ENCODE results near the gene SERPINB13.

Gene SERPINB13

GRCh38 chr18:63564021-63564420 lies 23.1 kb upstream of the SERPINB13 start:
- no peak overlapping the region for H3K9ac ChIP-seq (ENCODE audit: low read depth, low read length)
- H3K4me1 ChIP-seq (ENCODE audit: control insufficient read depth, insufficient read depth, low read length) = no peaks in the 10 kb centered on the region
- H3K4me3 ChIP-seq (ENCODE audit: low read length) = no peak overlapping the region
- no peaks in the 10 kb centered on the region for H3K9me3 ChIP-seq (replicated peaks; ENCODE audit: low read length)
- H3K4me2 ChIP-seq (ENCODE audit: low read length) = no peak overlapping the region
- H3K36me3 ChIP-seq (ENCODE audit: insufficient read depth, low read length) = no peaks in the 10 kb centered on the region
- H3K27me3 ChIP-seq (ENCODE audit: control insufficient read depth, insufficient read depth, low read length) = peaks cover 13% of the 10 kb centered on the region

- Histone ChIP-seq H3K9ac (ENCODE audit: low read depth, low read length) (no peak overlapping the region), H3K9me3 (replicated peaks; ENCODE audit: low read length) (no peaks in the 10 kb centered on the region), H3K36me3 (ENCODE audit: insufficient read depth, low read length) (no peaks in the 10 kb centered on the region), H3K27me3 (ENCODE audit: control insufficient read depth, insufficient read depth, low read length) (peaks cover 13% of the 10 kb centered on the region), H3K4me2 (ENCODE audit: low read length) (no peak overlapping the region), H3K4me3 (ENCODE audit: low read length) (no peak overlapping the region), H3K4me1 (ENCODE audit: control insufficient read depth, insufficient read depth, low read length) (no peaks in the 10 kb centered on the region)
These were observed 22.6 kb upstream of the SERPINB13 start for GRCh38 chr18:63564561-63564960.

GRCh38 chr18:63567276-63567675 lies 19.9 kb upstream of the SERPINB13 start:
- peaks cover 13% of the 10 kb centered on the region for H3K27me3 ChIP-seq (ENCODE audit: control insufficient read depth, insufficient read depth, low read length)

GRCh38 chr18:63567825-63568224 lies 19.3 kb upstream of the SERPINB13 start:
- no peaks in the 10 kb centered on the region for H3K9me3 ChIP-seq (replicated peaks; ENCODE audit: low read length)
- H3K27me3 ChIP-seq (ENCODE audit: control insufficient read depth, insufficient read depth, low read length) = peaks cover 13% of the 10 kb centered on the region
- H3K9ac ChIP-seq (ENCODE audit: low read depth, low read length) = no peak overlapping the region

More at GRCh38 chr18:63567276-63567675, 19.9 kb upstream of the SERPINB13 start:
- H3K36me3 ChIP-seq (ENCODE audit: insufficient read depth, low read length) = no peaks in the 10 kb centered on the region
- no peak overlapping the region for H3K4me3 ChIP-seq (ENCODE audit: low read length)
- H3K4me1 ChIP-seq (ENCODE audit: control insufficient read depth, insufficient read depth, low read length) = no peaks in the 10 kb centered on the region
- no peak overlapping the region for H3K9ac ChIP-seq (ENCODE audit: low read depth, low read length)
- no peak overlapping the region for H3K4me2 ChIP-seq (ENCODE audit: low read length)
- no peaks in the 10 kb centered on the region for H3K9me3 ChIP-seq (replicated peaks; ENCODE audit: low read length)

GRCh38 chr18:63570721-63571120 lies 16.4 kb upstream of the SERPINB13 start:
- H3K9ac ChIP-seq (ENCODE audit: low read depth, low read length) = no peak overlapping the region
- H3K4me1 ChIP-seq (ENCODE audit: control insufficient read depth, insufficient read depth, low read length) = no peaks in the 10 kb centered on the region
- no peak overlapping the region for H3K4me2 ChIP-seq (ENCODE audit: low read length)
- no peaks in the 10 kb centered on the region for H3K9me3 ChIP-seq (replicated peaks; ENCODE audit: low read length)
- H3K4me3 ChIP-seq (ENCODE audit: low read length) = no peak overlapping the region
- peaks cover 17% of the 10 kb centered on the region for H3K27me3 ChIP-seq (ENCODE audit: control insufficient read depth, insufficient read depth, low read length)
- no peaks in the 10 kb centered on the region for H3K36me3 ChIP-seq (ENCODE audit: insufficient read depth, low read length)

More at GRCh38 chr18:63567825-63568224, 19.3 kb upstream of the SERPINB13 start:
- Histone ChIP-seq H3K36me3 (ENCODE audit: insufficient read depth, low read length) (no peaks in the 10 kb centered on the region), H3K4me1 (ENCODE audit: control insufficient read depth, insufficient read depth, low read length) (no peaks in the 10 kb centered on the region), H3K4me3 (ENCODE audit: low read length) (no peak overlapping the region), H3K4me2 (ENCODE audit: low read length) (no peak overlapping the region)

GRCh38 chr18:63575681-63576080 lies 11.5 kb upstream of the SERPINB13 start:
- peaks cover 4% of the 10 kb centered on the region for H3K27me3 ChIP-seq (ENCODE audit: control insufficient read depth, insufficient read depth, low read length)
- H3K36me3 ChIP-seq (ENCODE audit: insufficient read depth, low read length) = no peaks in the 10 kb centered on the region

GRCh38 chr18:63578357-63578958 lies 8.7 kb upstream of the SERPINB13 start:
- Histone ChIP-seq H3K36me3 (ENCODE audit: insufficient read depth, low read length) (no peaks in the 10 kb centered on the region), H3K9ac (ENCODE audit: low read depth, low read length) (no peak overlapping the region), H3K9me3 (replicated peaks; ENCODE audit: low read length) (no peaks in the 10 kb centered on the region), H3K4me3 (ENCODE audit: low read length) (no peak overlapping the region), H3K4me2 (ENCODE audit: low read length) (no peak overlapping the region), H3K27me3 (ENCODE audit: control insufficient read depth, insufficient read depth, low read length) (no peaks in the 10 kb centered on the region), H3K4me1 (ENCODE audit: control insufficient read depth, insufficient read depth, low read length) (no peaks in the 10 kb centered on the region)

More at GRCh38 chr18:63575681-63576080, 11.5 kb upstream of the SERPINB13 start:
- no peak overlapping the region for H3K4me2 ChIP-seq (ENCODE audit: low read length)
- H3K4me3 ChIP-seq (ENCODE audit: low read length) = no peak overlapping the region
- H3K9ac ChIP-seq (ENCODE audit: low read depth, low read length) = no peak overlapping the region
- H3K4me1 ChIP-seq (ENCODE audit: control insufficient read depth, insufficient read depth, low read length) = no peaks in the 10 kb centered on the region
- H3K9me3 ChIP-seq (replicated peaks; ENCODE audit: low read length) = no peaks in the 10 kb centered on the region

- H3K4me1 ChIP-seq (ENCODE audit: control insufficient read depth, insufficient read depth, low read length) = no peaks in the 10 kb centered on the region
- H3K9ac ChIP-seq (ENCODE audit: low read depth, low read length) = no peak overlapping the region
- no peak overlapping the region for H3K4me2 ChIP-seq (ENCODE audit: low read length)
- H3K4me3 ChIP-seq (ENCODE audit: low read length) = no peak overlapping the region
- no peaks in the 10 kb centered on the region for H3K27me3 ChIP-seq (ENCODE audit: control insufficient read depth, insufficient read depth, low read length)
- H3K9me3 ChIP-seq (replicated peaks; ENCODE audit: low read length) = no peaks in the 10 kb centered on the region
- H3K36me3 ChIP-seq (ENCODE audit: insufficient read depth, low read length) = no peaks in the 10 kb centered on the region
These were observed 7.5 kb upstream of the SERPINB13 start for GRCh38 chr18:63579616-63580015.

GRCh38 chr18:63585988-63586387 lies 1.2 kb upstream of the SERPINB13 start:
- no peak overlapping the region for H3K4me2 ChIP-seq (ENCODE audit: low read length)
- no peak overlapping the region for H3K9ac ChIP-seq (ENCODE audit: low read depth, low read length)
- H3K9me3 ChIP-seq (replicated peaks; ENCODE audit: low read length) = no peaks in the 10 kb centered on the region
- H3K36me3 ChIP-seq (ENCODE audit: insufficient read depth, low read length) = no peaks in the 10 kb centered on the region
- H3K4me3 ChIP-seq (ENCODE audit: low read length) = no peak overlapping the region
- peaks cover 5% of the 10 kb centered on the region for H3K27me3 ChIP-seq (ENCODE audit: control insufficient read depth, insufficient read depth, low read length)
- H3K4me1 ChIP-seq (ENCODE audit: control insufficient read depth, insufficient read depth, low read length) = no peaks in the 10 kb centered on the region

- H3K4me3 ChIP-seq (ENCODE audit: low read length) = no peak overlapping the region
These were observed 712 bp upstream of the SERPINB13 start for GRCh38 chr18:63586431-63586830.

GRCh38 chr18:63588909-63589308 lies 1.8 kb downstream of the SERPINB13 start:
- no peak overlapping the region for H3K9ac ChIP-seq (ENCODE audit: low read depth, low read length)
- H3K36me3 ChIP-seq (ENCODE audit: insufficient read depth, low read length) = no peaks in the 10 kb centered on the region
- H3K4me3 ChIP-seq (ENCODE audit: low read length) = no peak overlapping the region
- no peaks in the 10 kb centered on the region for H3K4me1 ChIP-seq (ENCODE audit: control insufficient read depth, insufficient read depth, low read length)
- H3K9me3 ChIP-seq (replicated peaks; ENCODE audit: low read length) = no peaks in the 10 kb centered on the region
- peaks cover 18% of the 10 kb centered on the region for H3K27me3 ChIP-seq (ENCODE audit: control insufficient read depth, insufficient read depth, low read length)
- H3K4me2 ChIP-seq (ENCODE audit: low read length) = no peak overlapping the region

More at GRCh38 chr18:63586431-63586830, 712 bp upstream of the SERPINB13 start:
- H3K9ac ChIP-seq (ENCODE audit: low read depth, low read length) = no peak overlapping the region
- H3K36me3 ChIP-seq (ENCODE audit: insufficient read depth, low read length) = no peaks in the 10 kb centered on the region
- H3K4me2 ChIP-seq (ENCODE audit: low read length) = no peak overlapping the region
- H3K27me3 ChIP-seq (ENCODE audit: control insufficient read depth, insufficient read depth, low read length) = peaks cover 5% of the 10 kb centered on the region
- no peaks in the 10 kb centered on the region for H3K4me1 ChIP-seq (ENCODE audit: control insufficient read depth, insufficient read depth, low read length)
- no peaks in the 10 kb centered on the region for H3K9me3 ChIP-seq (replicated peaks; ENCODE audit: low read length)

GRCh38 chr18:63590373-63590772 lies 3.2 kb downstream of the SERPINB13 start:
- no peaks in the 10 kb centered on the region for H3K4me1 ChIP-seq (ENCODE audit: control insufficient read depth, insufficient read depth, low read length)

More at GRCh38 chr18:63590373-63590772, 3.2 kb downstream of the SERPINB13 start:
- H3K27me3 ChIP-seq (ENCODE audit: control insufficient read depth, insufficient read depth, low read length) = peaks cover 18% of the 10 kb centered on the region
- H3K36me3 ChIP-seq (ENCODE audit: insufficient read depth, low read length) = no peaks in the 10 kb centered on the region
- no peak overlapping the region for H3K4me3 ChIP-seq (ENCODE audit: low read length)
- H3K9me3 ChIP-seq (replicated peaks; ENCODE audit: low read length) = no peaks in the 10 kb centered on the region
- no peak overlapping the region for H3K9ac ChIP-seq (ENCODE audit: low read depth, low read length)
- no peak overlapping the region for H3K4me2 ChIP-seq (ENCODE audit: low read length)

All from skeletal muscle satellite cell (primary cell).